Endothelial cell (in vitro differentiated cells): ENCODE measurements around the gene PATJ. TPM values are rescaled to one million over a fixed set of nuclear protein-coding genes. Genes with fewer than 3 reads are reported as not detected.

Source experiments
- DNase-seq: peaks from one replicate; pipeline ENCODE4 v3.0.0; 2021; ENCODE audit warnings: low spot score
- H3K27ac Mint-ChIP-seq: one replicate; pipeline ENCODE4 v1.8.0; 2021; ENCODE audit warnings: mixed read lengths, inconsistent platforms; ENCODE audit not compliant: unreplicated experiment
- H3K27me3 Mint-ChIP-seq: one replicate; pipeline ENCODE4 v1.8.0; 2021; ENCODE audit warnings: mild to moderate bottlenecking, moderate library complexity, mixed read lengths, inconsistent platforms; ENCODE audit not compliant: unreplicated experiment
- H3K36me3 Mint-ChIP-seq: one replicate; pipeline ENCODE4 v1.8.0; 2021; ENCODE audit warnings: mild to moderate bottlenecking, low read depth, mixed read lengths, inconsistent platforms; ENCODE audit not compliant: unreplicated experiment
- H3K4me1 Mint-ChIP-seq: one replicate; pipeline ENCODE4 v1.8.0; 2021; ENCODE audit warnings: mild to moderate bottlenecking, mixed read lengths, inconsistent platforms; ENCODE audit not compliant: unreplicated experiment
- H3K4me3 Mint-ChIP-seq: one replicate; pipeline ENCODE4 v1.8.0; 2021; ENCODE audit warnings: mild to moderate bottlenecking, mixed read lengths, inconsistent platforms; ENCODE audit not compliant: unreplicated experiment
- H3K9me3 Mint-ChIP-seq: one replicate; pipeline ENCODE4 v1.8.0; 2021; ENCODE audit warnings: mixed read lengths, inconsistent platforms; ENCODE audit not compliant: unreplicated experiment
- CTCF ChIP-seq: fragments of 200-600 bp; sonication (generic); IDR thresholded peaks from one replicate; pipeline ENCODE4 v1.5.0; 2021; ENCODE audit warnings: antibody characterized with exemption; ENCODE audit not compliant: unreplicated experiment
- total RNA-seq: library from RNA; stranded (reverse); fragmentation: NEBNext Ultra II Directional; extraction: Animal tissue kit (Norgen Biotek cat#: 25700); gene quantifications from one replicate; pipeline ENCODE4 v1.2.1, GENCODE V29; 2021; ENCODE audit not compliant: unreplicated experiment

The PATJ gene
- total RNA-seq, 1 donor from 2014 or later, result 13.9 TPM

GRCh38 chr1:61851849-61852669 lies 109.8 kb downstream of the PATJ start:
- H3K4me3 Mint-ChIP-seq, result no peak overlapping the region

GRCh38 chr1:61852670-61853015 lies 110.4 kb downstream of the PATJ start:
- Mint-ChIP-seq H3K27me3 (no peaks in the 10 kb centered on the region), H3K27ac (no peak overlapping the region), H3K4me3 (no peak overlapping the region), H3K36me3 (no peaks in the 10 kb centered on the region), H3K4me1 (no peaks in the 10 kb centered on the region), H3K9me3 (no peaks in the 10 kb centered on the region)
- no peak for DNase-seq
- TF ChIP-seq CTCF, result no peak

More at GRCh38 chr1:61851849-61852669, 109.8 kb downstream of the PATJ start:
- DNase-seq, result peak; percentile 19
- Mint-ChIP-seq H3K4me1 (no peaks in the 10 kb centered on the region), H3K9me3 (no peaks in the 10 kb centered on the region), H3K27me3 (no peaks in the 10 kb centered on the region), H3K36me3 (no peaks in the 10 kb centered on the region), H3K27ac (no peak overlapping the region)
- TF ChIP-seq CTCF, result peak; percentile 47

- Mint-ChIP-seq H3K9me3 (no peaks in the 10 kb centered on the region), H3K36me3 (no peaks in the 10 kb centered on the region), H3K27me3 (no peaks in the 10 kb centered on the region), H3K4me1 (no peaks in the 10 kb centered on the region), H3K4me3 (no peak overlapping the region), H3K27ac (no peak overlapping the region)
- DNase-seq, result no peak
- no peak for TF ChIP-seq CTCF
These were observed 111.3 kb downstream of the PATJ start for GRCh38 chr1:61853583-61853982.

GRCh38 chr1:61864489-61864888 lies 122.2 kb downstream of the PATJ start:
- DNase-seq, result no peak
- H3K27me3 Mint-ChIP-seq, result no peaks in the 10 kb centered on the region
- no peaks in the 10 kb centered on the region for H3K4me1 Mint-ChIP-seq
- no peaks in the 10 kb centered on the region for H3K9me3 Mint-ChIP-seq
- no peak overlapping the region for H3K4me3 Mint-ChIP-seq
- no peak for TF ChIP-seq CTCF
- peaks cover 3% of the 10 kb centered on the region for H3K36me3 Mint-ChIP-seq
- no peak overlapping the region for H3K27ac Mint-ChIP-seq

- no peak for DNase-seq
- Mint-ChIP-seq H3K4me3 (no peak overlapping the region), H3K4me1 (no peaks in the 10 kb centered on the region), H3K27ac (no peak overlapping the region), H3K36me3 (peaks cover 3% of the 10 kb centered on the region), H3K9me3 (no peaks in the 10 kb centered on the region), H3K27me3 (no peaks in the 10 kb centered on the region)
- TF ChIP-seq CTCF, result no peak
These were observed 123.5 kb downstream of the PATJ start for GRCh38 chr1:61865646-61866220.
